NCI-H2196 (cell line): ENCODE measurements around the gene GMIP.

Source experiments
- DNase-seq: peaks from one replicate; lab custom pipeline; 2025; ENCODE audit not compliant: unreplicated experiment; lab: John Stamatoyannopoulos, UW

GMIP gene

GRCh38 chr19:19579533-19580361 lies 63.7 kb downstream of the GMIP start:
- DNase-seq: no peak
